ENCODE data around the gene TUBB4B.

Gene TUBB4B

GRCh38 chr9:137213160-137214060 is 27.7 kb upstream of the TUBB4B start:
- FAIRE-seq: no peak
- no peak for DNase-seq (ENCODE audit: insufficient read length)
- no peak for TF ChIP-seq TAF1 (IDR thresholded peaks at IDR 0.05; ENCODE audit: borderline replicate concordance, low read depth, low read length)
- TF ChIP-seq POLR2A (IDR thresholded peaks at IDR 0.05; ENCODE audit: low read depth, low read length): no peak

GRCh38 chr9:137214620-137215019 is 26.5 kb upstream of the TUBB4B start:
- no peak for FAIRE-seq
- DNase-seq (ENCODE audit: insufficient read length): no peak
- TF ChIP-seq POLR2AphosphoS5 (IDR thresholded peaks at IDR 0.05; ENCODE audit: low read depth, low read length): no peak
- TF ChIP-seq POLR2A (IDR thresholded peaks at IDR 0.05; ENCODE audit: low read depth, low read length): no peak
- no peak for TF ChIP-seq TAF1 (IDR thresholded peaks at IDR 0.05; ENCODE audit: borderline replicate concordance, low read depth, low read length)

GRCh38 chr9:137215196-137215986 is 25.7 kb upstream of the TUBB4B start:
- FAIRE-seq: no peak
- no peak for DNase-seq (ENCODE audit: insufficient read length)
- TF ChIP-seq POLR2AphosphoS5 (IDR thresholded peaks at IDR 0.05; ENCODE audit: low read depth, low read length) (no peak), TAF1 (IDR thresholded peaks at IDR 0.05; ENCODE audit: borderline replicate concordance, low read depth, low read length) (no peak), POLR2A (IDR thresholded peaks at IDR 0.05; ENCODE audit: low read depth, low read length) (no peak)

GRCh38 chr9:137216188-137216965 is 24.7 kb upstream of the TUBB4B start:
- no peak for TF ChIP-seq POLR2A (IDR thresholded peaks at IDR 0.05; ENCODE audit: low read depth, low read length)
- TF ChIP-seq POLR2AphosphoS5 (IDR thresholded peaks at IDR 0.05; ENCODE audit: low read depth, low read length): no peak
- no peak for TF ChIP-seq TAF1 (IDR thresholded peaks at IDR 0.05; ENCODE audit: borderline replicate concordance, low read depth, low read length)
- FAIRE-seq: no peak
- DNase-seq (ENCODE audit: insufficient read length): no peak

GRCh38 chr9:137217276-137218211 is 23.5 kb upstream of the TUBB4B start:
- TF ChIP-seq POLR2A (IDR thresholded peaks at IDR 0.05; ENCODE audit: low read depth, low read length) (no peak), POLR2AphosphoS5 (IDR thresholded peaks at IDR 0.05; ENCODE audit: low read depth, low read length) (no peak), TAF1 (IDR thresholded peaks at IDR 0.05; ENCODE audit: borderline replicate concordance, low read depth, low read length) (no peak)
- DNase-seq (ENCODE audit: insufficient read length) (no peak), FAIRE-seq (no peak)

GRCh38 chr9:137218212-137218753 is 22.8 kb upstream of the TUBB4B start:
- no peak for FAIRE-seq
- DNase-seq (ENCODE audit: insufficient read length): no peak
- TF ChIP-seq TAF1 (IDR thresholded peaks at IDR 0.05; ENCODE audit: borderline replicate concordance, low read depth, low read length) (no peak), POLR2AphosphoS5 (IDR thresholded peaks at IDR 0.05; ENCODE audit: low read depth, low read length) (no peak), POLR2A (IDR thresholded peaks at IDR 0.05; ENCODE audit: low read depth, low read length) (no peak)

- no peak for FAIRE-seq
- DNase-seq (ENCODE audit: insufficient read length): no peak
- TF ChIP-seq POLR2AphosphoS5 (IDR thresholded peaks at IDR 0.05; ENCODE audit: low read depth, low read length): no peak
- no peak for TF ChIP-seq TAF1 (IDR thresholded peaks at IDR 0.05; ENCODE audit: borderline replicate concordance, low read depth, low read length)
- TF ChIP-seq POLR2A (IDR thresholded peaks at IDR 0.05; ENCODE audit: low read depth, low read length): no peak
Observed at GRCh38 chr9:137218754-137219271, 22.3 kb upstream of the TUBB4B start.

- DNase-seq (ENCODE audit: insufficient read length): no peak
- TF ChIP-seq POLR2AphosphoS5 (IDR thresholded peaks at IDR 0.05; ENCODE audit: low read depth, low read length) (no peak), TAF1 (IDR thresholded peaks at IDR 0.05; ENCODE audit: borderline replicate concordance, low read depth, low read length) (no peak), POLR2A (IDR thresholded peaks at IDR 0.05; ENCODE audit: low read depth, low read length) (no peak)
- no peak for FAIRE-seq
Observed at GRCh38 chr9:137219757-137220316, 21.2 kb upstream of the TUBB4B start.

- DNase-seq (ENCODE audit: insufficient read length) (no peak), FAIRE-seq (no peak)
- TF ChIP-seq POLR2AphosphoS5 (IDR thresholded peaks at IDR 0.05; ENCODE audit: low read depth, low read length): no peak
- no peak for TF ChIP-seq POLR2A (IDR thresholded peaks at IDR 0.05; ENCODE audit: low read depth, low read length)
- TF ChIP-seq TAF1 (IDR thresholded peaks at IDR 0.05; ENCODE audit: borderline replicate concordance, low read depth, low read length): no peak
Observed at GRCh38 chr9:137220317-137221094, 20.6 kb upstream of the TUBB4B start.
